Measurements from ENCODE around the gene PALB2. TPM values are rescaled to one million over a fixed set of nuclear protein-coding genes. Genes with fewer than 3 reads are reported as not detected.

Gene PALB2
- total RNA-seq, 3 donors from 2014 or later, result 10.4 to 18.6 (median 10.5) TPM

- H3K9me3 ChIP-seq, result no peaks in the 10 kb centered on the region
- H3K27ac ChIP-seq, result no peak overlapping the region
- H3K36me3 ChIP-seq, result no peaks in the 10 kb centered on the region
- intact Hi-C loops (cut with DNase I; ENCODE audit: low total_unique reads), result no loop called here
- no peaks in the 10 kb centered on the region for H3K4me1 ChIP-seq
- no peaks in the 10 kb centered on the region for H3K27me3 ChIP-seq
- TF ChIP-seq POLR2AphosphoS5 (IDR thresholded peaks at IDR 0.05), result no peak
- TF ChIP-seq CTCF (IDR thresholded peaks at IDR 0.05), result no peak
- TF ChIP-seq POLR2A (IDR thresholded peaks at IDR 0.05), result no peak
- no peak for DNase-seq (ENCODE audit: low spot score in 2 of 2)
- H3K4me3 ChIP-seq, result no peak overlapping the region
Measured at GRCh38 chr16:23607726-23608125, 33.4 kb downstream of the PALB2 start.

- intact Hi-C loops (cut with DNase I; ENCODE audit: low total_unique reads), result no loop called here
- no peaks in the 10 kb centered on the region for H3K27me3 ChIP-seq
- no peaks in the 10 kb centered on the region for H3K9me3 ChIP-seq
- H3K36me3 ChIP-seq, result no peaks in the 10 kb centered on the region
- no peak overlapping the region for H3K4me3 ChIP-seq
- H3K4me1 ChIP-seq, result peaks cover 4 to 9% of the 10 kb centered on the region in 2 donors
- no peak for DNase-seq (ENCODE audit: low spot score in 2 of 2)
- TF ChIP-seq POLR2A (IDR thresholded peaks at IDR 0.05), result no peak
- TF ChIP-seq CTCF (IDR thresholded peaks at IDR 0.05), result no peak
- no peak for TF ChIP-seq POLR2AphosphoS5 (IDR thresholded peaks at IDR 0.05)
- no peak overlapping the region for H3K27ac ChIP-seq
Measured at GRCh38 chr16:23597003-23597756, 43.9 kb downstream of the PALB2 start.

GRCh38 chr16:23595951-23596720 is 45.0 kb downstream of the PALB2 start, which contains the start of gene NDUFAB1:
Gene NDUFAB1 (minus strand): TSS chr16:23596316. CDS start chr16:23596290, 26 bp downstream.
- H3K27ac ChIP-seq, result peak within 1 kb of the TSS; percentile 81 to 88
- no peaks in the 10 kb centered on the region for H3K27me3 ChIP-seq
- peaks cover 4 to 9% of the 10 kb centered on the region in 2 donors for H3K4me1 ChIP-seq
- peak; percentile 77 to 86 for DNase-seq (ENCODE audit: low spot score in 2 of 2)
- H3K36me3 ChIP-seq, result no peaks in the 10 kb centered on the region
- no peaks in the 10 kb centered on the region for H3K9me3 ChIP-seq
- H3K4me3 ChIP-seq, result peak within 1 kb of the TSS; percentile 96 to 100 (median 99)
- intact Hi-C loops (cut with DNase I; ENCODE audit: low total_unique reads), result no loop called here
- no peak for TF ChIP-seq POLR2A (IDR thresholded peaks at IDR 0.05)
- peak; percentile 48 to 83 (median 64) for TF ChIP-seq POLR2AphosphoS5 (IDR thresholded peaks at IDR 0.05)
- peak; percentile 92 to 98 (median 95) for TF ChIP-seq CTCF (IDR thresholded peaks at IDR 0.05)

- peak overlapping the region; percentile 81 to 88 for H3K27ac ChIP-seq
- H3K36me3 ChIP-seq, result no peaks in the 10 kb centered on the region
- no peak for TF ChIP-seq POLR2AphosphoS5 (IDR thresholded peaks at IDR 0.05)
- H3K9me3 ChIP-seq, result no peaks in the 10 kb centered on the region
- intact Hi-C loops (cut with DNase I; ENCODE audit: low total_unique reads), result no loop called here
- peak overlapping the region; percentile 96 to 100 (median 99) for H3K4me3 ChIP-seq
- H3K4me1 ChIP-seq, result peaks cover 4 to 9% of the 10 kb centered on the region in 2 donors
- no peak for DNase-seq (ENCODE audit: low spot score in 2 of 2)
- no peaks in the 10 kb centered on the region for H3K27me3 ChIP-seq
Measured at GRCh38 chr16:23595246-23595950, 45.7 kb downstream of the PALB2 start.

- Histone ChIP-seq H3K4me3 (no peak overlapping the region), H3K36me3 (no peaks in the 10 kb centered on the region), H3K27ac (no peak overlapping the region), H3K9me3 (no peaks in the 10 kb centered on the region), H3K27me3 (no peaks in the 10 kb centered on the region), H3K4me1 (peaks cover 4 to 9% of the 10 kb centered on the region in 2 donors)
- DNase-seq (ENCODE audit: low spot score in 2 of 2), result no peak
- no peak for TF ChIP-seq POLR2AphosphoS5 (IDR thresholded peaks at IDR 0.05)
- TF ChIP-seq POLR2A (IDR thresholded peaks at IDR 0.05), result no peak
- no peak for TF ChIP-seq CTCF (IDR thresholded peaks at IDR 0.05)
- intact Hi-C loops (cut with DNase I; ENCODE audit: low total_unique reads), result no loop called here
Measured at GRCh38 chr16:23594186-23594585, 46.9 kb downstream of the PALB2 start.

All from breast epithelium (tissue), 4 donors.